Stimulated activated memory B cell treated with anti-CD40 and anti-IgM and Interleukin-4, amounts not matched to agents 10 μg/mL and 1 μg/mL and 100 μg/mL, for 72 hours (primary cell): Measurements from ENCODE around the gene MAN2B2.
A peak's percentile ranks its signal among the peaks of the same experiment; 100 is the strongest.

ENCODE experiments used
- ATAC-seq: fragments of 150-1000 bp; cut with Tn5 transposase; 2 replicates; pipeline ENCODE4 v1.10.0; 2021
- H3K27ac Mint-ChIP-seq: one replicate; pipeline ENCODE4 v1.8.0; 2022; ENCODE audit warnings: mild to moderate bottlenecking, mixed read lengths
- H3K27me3 Mint-ChIP-seq: one replicate; pipeline ENCODE4 v1.8.0; 2022; ENCODE audit warnings: mixed read lengths
- H3K36me3 Mint-ChIP-seq: one replicate; pipeline ENCODE4 v1.8.0; 2022; ENCODE audit warnings: mixed read lengths
- H3K4me1 Mint-ChIP-seq: one replicate; pipeline ENCODE4 v1.8.0; 2022; ENCODE audit warnings: mixed read lengths
- H3K4me3 Mint-ChIP-seq: one replicate; pipeline ENCODE4 v1.8.0; 2022; ENCODE audit warnings: mild to moderate bottlenecking, moderate library complexity, mixed read lengths
- H3K9me3 Mint-ChIP-seq: one replicate; pipeline ENCODE4 v1.8.0; 2022; ENCODE audit warnings: mixed read lengths

Gene MAN2B2

GRCh38 chr4:6538111-6538510 is 36.9 kb upstream of the MAN2B2 start:
- Mint-ChIP-seq H3K4me1 (no peaks in the 10 kb centered on the region), H3K9me3 (peaks cover 7% of the 10 kb centered on the region), H3K27ac (no peak overlapping the region), H3K4me3 (no peak overlapping the region), H3K27me3 (peaks cover 32% of the 10 kb centered on the region), H3K36me3 (no peaks in the 10 kb centered on the region)
- no peak for ATAC-seq

- no peaks in the 10 kb centered on the region for H3K4me1 Mint-ChIP-seq
- H3K9me3 Mint-ChIP-seq: peaks cover 7% of the 10 kb centered on the region
- H3K4me3 Mint-ChIP-seq: no peak overlapping the region
- no peaks in the 10 kb centered on the region for H3K36me3 Mint-ChIP-seq
- no peak overlapping the region for H3K27ac Mint-ChIP-seq
- no peak for ATAC-seq
- H3K27me3 Mint-ChIP-seq: peaks cover 36% of the 10 kb centered on the region
Measured at GRCh38 chr4:6538575-6538974, 36.4 kb upstream of the MAN2B2 start.

GRCh38 chr4:6539009-6539764 is 35.8 kb upstream of the MAN2B2 start:
- Mint-ChIP-seq H3K27me3 (peaks cover 41% of the 10 kb centered on the region), H3K4me3 (no peak overlapping the region), H3K9me3 (peaks cover 7% of the 10 kb centered on the region), H3K27ac (no peak overlapping the region), H3K4me1 (no peaks in the 10 kb centered on the region), H3K36me3 (no peaks in the 10 kb centered on the region)
- no peak for ATAC-seq

- peaks cover 7% of the 10 kb centered on the region for H3K9me3 Mint-ChIP-seq
- no peaks in the 10 kb centered on the region for H3K36me3 Mint-ChIP-seq
Measured at GRCh38 chr4:6540879-6541278, 34.1 kb upstream of the MAN2B2 start.

DNA sequence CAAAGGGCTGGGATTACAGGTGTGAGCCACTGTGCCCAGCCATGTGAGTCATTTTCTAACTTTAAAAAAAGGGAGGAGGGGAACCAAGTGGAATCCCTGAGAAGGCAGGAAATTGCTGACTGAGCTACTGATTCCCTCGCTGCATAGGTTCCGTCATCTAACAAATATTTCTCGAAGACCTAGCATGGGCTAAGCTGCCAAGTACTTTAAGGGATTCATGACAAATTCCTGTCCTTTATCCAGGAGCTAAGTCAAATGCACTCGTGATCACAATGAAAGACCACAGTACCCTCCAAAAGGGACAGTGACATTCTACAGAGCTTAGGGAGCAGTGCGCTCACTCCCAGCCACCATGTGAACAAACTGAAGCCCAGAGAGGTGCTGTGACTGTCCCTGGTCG is 33.2 kb upstream of the MAN2B2 start:
- Mint-ChIP-seq H3K4me1 (peaks cover 4% of the 10 kb centered on the region), H3K36me3 (no peaks in the 10 kb centered on the region), H3K9me3 (peaks cover 3% of the 10 kb centered on the region), H3K27me3 (peaks cover 64% of the 10 kb centered on the region), H3K27ac (no peak overlapping the region), H3K4me3 (no peak overlapping the region)
- ATAC-seq: no peak

More at GRCh38 chr4:6540879-6541278, 34.1 kb upstream of the MAN2B2 start:
- ATAC-seq: no peak
- Mint-ChIP-seq H3K27me3 (peaks cover 55% of the 10 kb centered on the region), H3K27ac (no peak overlapping the region), H3K4me3 (no peak overlapping the region), H3K4me1 (no peaks in the 10 kb centered on the region)

DNA sequence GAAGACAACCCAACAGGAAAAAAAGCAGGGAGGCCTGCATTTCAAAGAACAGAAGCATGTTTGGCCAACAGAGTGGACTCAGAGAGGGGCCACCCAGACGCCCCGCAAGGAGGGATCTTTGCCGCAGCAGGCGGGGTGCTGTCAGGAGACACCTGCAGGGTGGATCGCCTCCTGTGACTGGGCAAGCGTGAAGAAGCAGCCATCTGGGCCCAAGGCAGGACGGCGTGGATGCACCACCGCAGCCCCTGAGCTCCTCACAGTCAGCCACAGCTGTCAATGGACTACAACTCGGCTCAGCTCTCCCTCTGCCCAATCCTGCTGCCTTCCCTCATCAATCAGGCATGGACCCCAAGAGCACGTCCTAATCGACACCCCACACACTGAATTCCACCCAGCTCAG is 32.0 kb upstream of the MAN2B2 start:
- ATAC-seq: no peak
- peaks cover 75% of the 10 kb centered on the region for H3K27me3 Mint-ChIP-seq
- H3K27ac Mint-ChIP-seq: no peak overlapping the region
- no peaks in the 10 kb centered on the region for H3K36me3 Mint-ChIP-seq
- peaks cover 3% of the 10 kb centered on the region for H3K9me3 Mint-ChIP-seq
- peaks cover 6% of the 10 kb centered on the region for H3K4me1 Mint-ChIP-seq
- H3K4me3 Mint-ChIP-seq: no peak overlapping the region

DNA sequence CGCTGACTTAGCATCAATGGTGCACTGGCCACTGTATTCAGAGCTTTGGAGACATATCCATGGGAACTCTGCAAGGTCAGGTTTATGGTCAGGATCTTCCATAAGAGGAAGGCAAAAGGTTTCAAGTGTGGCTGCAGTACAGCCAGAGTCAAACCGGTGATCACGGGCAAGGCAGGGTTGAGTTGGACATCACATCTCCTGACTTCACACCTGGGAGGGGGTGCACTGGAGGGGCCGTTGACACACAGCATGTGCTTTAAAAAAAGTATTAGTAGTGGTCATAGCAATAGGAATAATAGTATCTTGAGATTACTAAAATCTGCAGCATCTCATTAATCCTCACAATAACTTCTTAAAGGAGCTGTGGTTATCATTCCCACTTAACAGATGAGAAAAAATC is 28.9 kb upstream of the MAN2B2 start:
- Mint-ChIP-seq H3K36me3 (no peaks in the 10 kb centered on the region), H3K27me3 (peaks cover 77% of the 10 kb centered on the region), H3K4me3 (no peak overlapping the region), H3K9me3 (no peaks in the 10 kb centered on the region), H3K27ac (no peak overlapping the region), H3K4me1 (peaks cover 6% of the 10 kb centered on the region)
- ATAC-seq: no peak

GRCh38 chr4:6546681-6547447 is 28.1 kb upstream of the MAN2B2 start:
- Mint-ChIP-seq H3K27me3 (peaks cover 84% of the 10 kb centered on the region), H3K4me1 (peaks cover 6% of the 10 kb centered on the region), H3K4me3 (peak overlapping the region; percentile 9), H3K27ac (no peak overlapping the region), H3K9me3 (peaks cover 3% of the 10 kb centered on the region), H3K36me3 (no peaks in the 10 kb centered on the region)
- no peak for ATAC-seq

- no peaks in the 10 kb centered on the region for H3K36me3 Mint-ChIP-seq
- H3K4me3 Mint-ChIP-seq: no peak overlapping the region
Measured at GRCh38 chr4:6548201-6548881, 26.6 kb upstream of the MAN2B2 start.

DNA sequence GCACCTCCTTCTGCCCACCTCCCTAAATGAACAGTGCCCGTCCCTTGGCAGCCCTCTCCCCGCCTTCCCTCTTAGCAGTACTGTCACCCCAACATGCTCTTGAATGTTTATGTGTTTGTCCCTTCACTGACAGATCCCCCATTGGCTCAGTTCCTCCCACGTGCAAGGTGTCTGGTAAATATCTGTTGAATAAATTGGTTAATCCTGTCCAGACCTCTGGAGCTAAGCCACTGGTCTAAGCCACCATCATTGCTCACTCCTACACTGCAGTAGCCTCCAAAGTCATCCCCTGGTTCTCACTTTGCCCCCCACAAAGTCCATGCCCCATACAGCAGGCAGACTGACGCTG is 26.1 kb upstream of the MAN2B2 start:
- peaks cover 85% of the 10 kb centered on the region for H3K27me3 Mint-ChIP-seq

More at GRCh38 chr4:6548201-6548881, 26.6 kb upstream of the MAN2B2 start:
- H3K27ac Mint-ChIP-seq: no peak overlapping the region
- peaks cover 85% of the 10 kb centered on the region for H3K27me3 Mint-ChIP-seq
- peaks cover 6% of the 10 kb centered on the region for H3K4me1 Mint-ChIP-seq
- H3K9me3 Mint-ChIP-seq: peaks cover 10% of the 10 kb centered on the region
- ATAC-seq: no peak

DNA sequence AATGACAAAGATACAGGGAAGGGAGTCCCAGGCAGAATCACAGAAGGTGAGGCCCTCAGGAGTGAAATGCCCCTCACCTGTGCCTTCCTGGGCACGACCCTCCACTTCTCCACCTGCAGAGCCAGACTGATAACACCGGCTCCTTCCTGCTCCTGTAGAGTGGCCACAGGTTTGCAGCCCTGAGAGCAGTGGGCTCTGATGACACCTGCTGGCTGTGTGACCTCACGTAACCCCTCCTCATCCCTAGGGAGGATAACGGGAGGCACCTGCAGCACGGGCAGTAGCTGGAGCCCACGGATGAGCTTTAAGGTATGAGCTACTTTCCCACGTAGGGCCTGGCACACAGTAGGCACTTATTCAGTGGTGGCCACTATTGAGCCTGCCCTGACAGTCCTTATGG is 25.5 kb upstream of the MAN2B2 start:
- Mint-ChIP-seq H3K4me3 (no peak overlapping the region), H3K27ac (no peak overlapping the region), H3K27me3 (peaks cover 88% of the 10 kb centered on the region), H3K9me3 (peaks cover 10% of the 10 kb centered on the region), H3K36me3 (no peaks in the 10 kb centered on the region), H3K4me1 (peaks cover 6% of the 10 kb centered on the region)
- ATAC-seq: no peak

More for the DNA sequence above, 26.1 kb upstream of the MAN2B2 start:
- H3K4me3 Mint-ChIP-seq: no peak overlapping the region
- peaks cover 10% of the 10 kb centered on the region for H3K9me3 Mint-ChIP-seq
- H3K27ac Mint-ChIP-seq: no peak overlapping the region
- no peaks in the 10 kb centered on the region for H3K36me3 Mint-ChIP-seq
- no peak for ATAC-seq
- H3K4me1 Mint-ChIP-seq: peaks cover 6% of the 10 kb centered on the region

DNA sequence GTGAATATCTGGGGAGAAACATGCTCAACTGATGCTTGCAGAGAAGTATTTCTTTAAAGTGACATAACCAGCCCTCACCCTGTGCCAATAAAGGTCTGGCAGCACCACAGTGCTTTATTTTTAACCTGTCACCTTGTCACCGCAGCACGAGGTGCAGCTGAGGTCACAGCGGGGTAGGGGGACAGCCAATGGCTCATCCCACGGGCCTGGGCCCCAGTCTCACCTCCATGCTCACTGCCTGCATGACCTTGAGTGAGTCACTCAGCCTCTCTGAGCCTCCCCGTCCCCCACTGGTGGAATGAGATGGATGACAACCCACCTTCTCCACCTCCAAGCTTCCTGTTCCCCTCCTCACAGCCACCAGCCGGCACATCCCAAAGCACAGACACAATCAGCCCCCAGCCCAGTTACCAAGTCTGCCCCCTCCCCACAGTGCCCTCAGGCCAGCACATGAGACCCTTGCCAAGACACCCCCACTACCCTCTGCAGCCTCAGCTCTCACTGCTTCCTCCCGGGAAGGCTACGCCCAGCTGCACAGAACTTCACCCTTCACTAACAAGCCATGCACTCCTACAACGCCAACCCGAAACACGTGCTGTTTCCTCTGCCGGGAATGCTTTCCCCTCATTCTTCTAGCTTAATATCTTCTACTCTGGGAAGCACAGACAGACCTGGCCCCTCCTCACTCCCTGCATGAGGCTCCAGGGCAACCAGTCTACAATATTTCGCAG is 24.9 kb upstream of the MAN2B2 start:
- Mint-ChIP-seq H3K27me3 (peaks cover 90% of the 10 kb centered on the region), H3K36me3 (no peaks in the 10 kb centered on the region), H3K4me3 (no peak overlapping the region), H3K9me3 (peaks cover 10% of the 10 kb centered on the region), H3K4me1 (peaks cover 6% of the 10 kb centered on the region), H3K27ac (no peak overlapping the region)
- no peak for ATAC-seq

GRCh38 chr4:6550821-6551220 is 24.2 kb upstream of the MAN2B2 start:
- Mint-ChIP-seq H3K4me3 (no peak overlapping the region), H3K27me3 (peaks cover 85% of the 10 kb centered on the region), H3K4me1 (peaks cover 6% of the 10 kb centered on the region), H3K27ac (no peak overlapping the region), H3K9me3 (peaks cover 10% of the 10 kb centered on the region), H3K36me3 (no peaks in the 10 kb centered on the region)
- no peak for ATAC-seq

- H3K4me1 Mint-ChIP-seq: peaks cover 3% of the 10 kb centered on the region
- H3K36me3 Mint-ChIP-seq: no peaks in the 10 kb centered on the region
- H3K27me3 Mint-ChIP-seq: peaks cover 85% of the 10 kb centered on the region
- H3K9me3 Mint-ChIP-seq: peaks cover 10% of the 10 kb centered on the region
- H3K4me3 Mint-ChIP-seq: no peak overlapping the region
- ATAC-seq: no peak
- H3K27ac Mint-ChIP-seq: no peak overlapping the region
Measured at GRCh38 chr4:6551660-6552059, 23.3 kb upstream of the MAN2B2 start.

DNA sequence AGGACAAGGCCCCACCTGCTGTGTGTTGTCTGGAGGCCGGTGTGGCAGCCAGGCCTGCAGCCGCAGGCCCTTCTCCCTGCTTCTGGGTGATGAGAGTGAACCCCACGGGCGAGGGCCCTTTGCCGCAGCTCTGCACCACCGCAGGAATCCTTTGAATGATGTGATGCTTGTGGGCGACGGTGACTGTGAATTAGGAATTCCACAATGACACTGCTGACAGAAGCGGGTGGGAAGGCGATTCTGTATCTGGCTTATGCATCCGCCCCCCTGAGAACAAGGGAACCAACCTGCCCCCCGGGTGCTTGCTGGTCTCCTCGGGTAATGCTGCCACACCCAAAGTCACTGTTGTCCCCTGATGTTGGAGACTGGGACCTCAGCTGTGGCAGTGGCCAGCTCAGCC is 19.5 kb upstream of the MAN2B2 start:
- H3K4me1 Mint-ChIP-seq: no peaks in the 10 kb centered on the region

More for the DNA sequence above, 19.5 kb upstream of the MAN2B2 start:
- Mint-ChIP-seq H3K27ac (no peak overlapping the region), H3K27me3 (peaks cover 94% of the 10 kb centered on the region), H3K36me3 (no peaks in the 10 kb centered on the region), H3K4me3 (no peak overlapping the region), H3K9me3 (peaks cover 10% of the 10 kb centered on the region)
- no peak for ATAC-seq
